ENCODE measurements around the gene GPHA2.

The GPHA2 gene

GRCh38 chr11:64911689-64912088 lies 24.0 kb downstream of the GPHA2 start:
- no peak for DNase-seq (ENCODE audit: low read depth)
- TF ChIP-seq CTCF (IDR thresholded peaks at IDR 0.05; ENCODE audit: control insufficient read depth, extremely low read depth, insufficient read depth): no peak
- no peak overlapping the region for H3K4me3 ChIP-seq (ENCODE audit: low read depth, low read length)

GRCh38 chr11:64911142-64911541 lies 24.6 kb downstream of the GPHA2 start:
- no peak for TF ChIP-seq CTCF (IDR thresholded peaks at IDR 0.05; ENCODE audit: control insufficient read depth, extremely low read depth, insufficient read depth)
- no peak overlapping the region for H3K4me3 ChIP-seq (ENCODE audit: low read depth, low read length)
- no peak for DNase-seq (ENCODE audit: low read depth)

GRCh38 chr11:64910451-64911093 lies 25.1 kb downstream of the GPHA2 start:
- DNase-seq (ENCODE audit: low read depth): no peak
- no peak overlapping the region for H3K4me3 ChIP-seq (ENCODE audit: low read depth, low read length)
- TF ChIP-seq CTCF (IDR thresholded peaks at IDR 0.05; ENCODE audit: control insufficient read depth, extremely low read depth, insufficient read depth): no peak

- TF ChIP-seq CTCF (IDR thresholded peaks at IDR 0.05; ENCODE audit: control insufficient read depth, extremely low read depth, insufficient read depth): no peak
- no peak for DNase-seq (ENCODE audit: low read depth)
These were observed 25.9 kb downstream of the GPHA2 start for GRCh38 chr11:64909653-64910343.

GRCh38 chr11:64908766-64909165 lies 26.9 kb downstream of the GPHA2 start:
- no peak for DNase-seq (ENCODE audit: low read depth)
- H3K4me3 ChIP-seq (ENCODE audit: low read depth, low read length): no peak overlapping the region
- no peak for TF ChIP-seq CTCF (IDR thresholded peaks at IDR 0.05; ENCODE audit: control insufficient read depth, extremely low read depth, insufficient read depth)

More at GRCh38 chr11:64909653-64910343, 25.9 kb downstream of the GPHA2 start:
- H3K4me3 ChIP-seq (ENCODE audit: low read depth, low read length): no peak overlapping the region

- no peak for TF ChIP-seq CTCF (IDR thresholded peaks at IDR 0.05; ENCODE audit: control insufficient read depth, extremely low read depth, insufficient read depth)
- no peak for DNase-seq (ENCODE audit: low read depth)
- no peak overlapping the region for H3K4me3 ChIP-seq (ENCODE audit: low read depth, low read length)
These were observed 29.4 kb downstream of the GPHA2 start for GRCh38 chr11:64906314-64906635.

All from LNCaP clone FGC (cell line).